H1 (cell line): Measurements from ENCODE around the gene PPP4R4.

ENCODE experiments used
- CTCF ChIP-seq, 3 experiments: IDR thresholded peaks; 1 replicate in 2 of 3; 2 replicates in 1 of 3; pipeline versions ENCODE4 v1.5.1 to v1.6.1; 2011; ENCODE audit warnings: low read length in 3 of 3, mild to moderate bottlenecking in 3 of 3, inconsistent platforms in 2 of 3, low read depth in 1 of 3, moderate library complexity in 1 of 3; ENCODE audit not compliant: insufficient read depth in 1 of 3; ENCODE audit errors: control extremely low read depth in 1 of 3
- JUND ChIP-seq: IDR thresholded peaks from 2 replicates; pipeline ENCODE4 v1.6.1; 2011; ENCODE audit warnings: mild to moderate bottlenecking, improper control_type of control experiment, low read length
- SIX5 ChIP-seq: IDR thresholded peaks from 2 replicates; pipeline ENCODE4 v1.6.1; 2011; ENCODE audit warnings: mild to moderate bottlenecking, low read depth, low read length

DNA sequence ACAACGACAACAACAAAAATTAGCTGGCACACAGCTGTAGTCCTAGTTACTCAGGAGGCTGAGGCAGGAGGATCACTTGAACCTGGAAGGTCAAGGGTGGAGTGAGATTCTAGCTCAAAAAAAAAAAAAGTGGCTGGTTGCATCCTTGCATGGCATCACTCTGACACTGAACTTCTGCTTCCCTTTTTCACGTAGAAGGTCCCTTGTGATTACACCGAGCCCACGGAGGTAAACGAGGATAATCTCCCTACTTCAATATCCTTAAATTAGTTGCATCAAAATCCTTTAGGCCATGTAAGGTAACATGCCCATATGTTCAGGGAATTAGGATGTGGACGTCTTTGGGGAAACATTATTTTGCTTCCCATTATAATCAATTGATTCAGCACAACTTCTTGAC, 4.0 kb upstream of the PPP4R4 start:
- no peak for TF ChIP-seq CTCF (IDR thresholded peaks at IDR 0.05; ENCODE audit: control extremely low read depth in 1 of 3, insufficient read depth in 1 of 3, low read depth in 1 of 3, low read length in 3 of 3)
- TF ChIP-seq SIX5: no peak
- no peak for TF ChIP-seq JUND
